GM18517 (cell line): Measurements from ENCODE around the gene ELP2.
"Not testable (repeated sequence)": the region's sequence is repeated elsewhere in the genome, so short reads cannot be mapped to it uniquely, and the experiment has no call there.

ENCODE experiments used
- ATAC-seq: cut with Tn5 transposase; IDR thresholded peaks from one replicate; pipeline ENCODE4 v1.9.1; 2021; ENCODE audit warnings: mild to moderate bottlenecking, moderate library complexity; ENCODE audit not compliant: unreplicated experiment

The ELP2 gene

GRCh38 chr18:36129300-36130038, at the start of gene ELP2, which contains the start of gene SLC39A6:
Gene ELP2 (plus strand): TSS chr18:36129899. CDS start chr18:36129934, 35 bp downstream.
Gene SLC39A6 (minus strand): TSS chr18:36129340. CDS start chr18:36127007, 2,333 bp downstream.
- ATAC-seq: peak; percentile 89

- ATAC-seq: not testable (repeated sequence)
Observed at GRCh38 chr18:36081118-36081517, 48.6 kb upstream of the ELP2 start.

- ATAC-seq: no peak
Observed at GRCh38 chr18:36083729-36084128, 46.0 kb upstream of the ELP2 start.

- ATAC-seq: no peak
Observed at GRCh38 chr18:36085195-36085594, 44.5 kb upstream of the ELP2 start.

DNA sequence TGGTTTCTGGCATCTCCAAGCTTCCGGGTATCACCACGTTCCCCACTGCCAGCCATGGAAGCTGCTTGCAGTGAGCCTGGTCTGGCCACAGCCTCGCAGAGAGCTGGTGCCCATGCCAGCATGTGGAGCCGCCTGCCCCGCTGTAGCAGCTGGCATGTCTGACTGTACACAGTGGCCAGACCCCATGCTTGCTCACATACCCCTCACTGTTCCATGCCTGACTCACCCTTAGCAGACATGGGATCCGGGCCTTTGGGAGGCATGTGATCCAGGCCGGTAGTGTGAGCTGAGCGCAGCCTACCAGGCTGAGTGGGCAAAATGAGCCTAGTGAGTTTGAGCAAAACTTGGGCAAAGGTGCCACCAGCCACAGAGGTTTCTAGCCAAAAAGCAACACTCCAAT, 43.5 kb upstream of the ELP2 start:
- ATAC-seq: no peak

GRCh38 chr18:36088256-36088655, 41.4 kb upstream of the ELP2 start:
- no peak for ATAC-seq

DNA sequence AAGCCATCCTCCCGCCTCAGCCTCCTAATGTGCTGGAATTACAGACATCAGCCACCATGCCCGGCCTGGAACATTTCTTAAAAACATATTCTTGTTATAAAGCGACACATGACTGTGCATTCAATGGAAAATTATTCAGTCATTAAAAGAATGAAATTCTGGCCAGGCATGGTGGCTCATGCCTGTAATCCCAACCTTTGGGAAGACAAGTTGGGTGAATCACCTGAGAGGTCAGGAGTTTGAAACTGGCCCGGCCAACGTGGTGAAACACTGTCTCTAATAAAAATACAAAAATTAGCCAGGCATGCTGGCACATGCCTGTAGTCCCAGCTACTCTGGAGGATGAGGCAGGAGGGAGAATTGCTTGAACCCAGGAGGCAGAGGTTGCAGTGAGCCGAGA, 40.7 kb upstream of the ELP2 start:
- ATAC-seq: no peak

- ATAC-seq: not testable (repeated sequence)
Observed at GRCh38 chr18:36092116-36092515, 37.6 kb upstream of the ELP2 start.

DNA sequence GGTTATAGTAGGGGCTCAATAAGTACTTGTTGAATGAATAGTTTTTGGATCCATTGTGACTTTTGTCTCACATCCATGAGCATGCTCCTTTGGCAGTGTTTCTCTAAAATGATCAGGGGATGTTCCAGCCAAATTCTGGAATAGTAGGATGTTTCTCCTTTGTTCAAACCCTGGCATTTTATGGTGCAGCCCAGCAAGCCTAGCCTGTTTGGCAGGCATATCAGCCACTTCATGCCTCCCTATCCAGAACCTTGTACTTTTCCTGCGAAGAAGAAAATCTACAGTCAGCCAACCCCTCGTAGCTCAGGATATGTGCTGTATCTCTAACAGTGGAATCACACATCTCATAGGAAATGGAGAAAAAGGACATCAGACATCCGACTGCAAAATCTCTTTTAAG, 35.3 kb upstream of the ELP2 start:
- ATAC-seq: no peak

- no peak for ATAC-seq
Observed at GRCh38 chr18:36095936-36096519, 33.7 kb upstream of the ELP2 start.

GRCh38 chr18:36096955-36097354, 32.7 kb upstream of the ELP2 start:
- ATAC-seq: no peak

GRCh38 chr18:36099311-36099710, 30.4 kb upstream of the ELP2 start:
- no peak for ATAC-seq

- ATAC-seq: no peak
Observed at GRCh38 chr18:36101943-36102342, 27.8 kb upstream of the ELP2 start.

DNA sequence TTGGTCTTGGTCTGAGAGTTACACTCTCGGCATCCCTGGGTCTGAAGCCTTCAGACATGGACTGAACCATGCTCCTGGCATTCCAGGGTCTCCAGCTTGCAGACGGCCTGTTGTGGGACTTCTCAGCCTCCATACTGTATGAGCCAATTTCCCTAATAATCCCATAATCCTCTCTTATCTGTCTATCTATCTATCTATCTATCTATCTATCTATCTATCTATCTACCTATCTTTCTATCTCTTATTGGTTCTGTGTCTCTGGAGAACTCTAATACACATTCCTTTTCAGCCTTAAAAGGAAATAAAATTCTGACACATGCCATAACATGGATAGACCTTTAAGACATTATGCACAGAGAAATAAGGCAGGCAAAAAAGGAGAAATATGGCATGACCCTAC, 24.9 kb upstream of the ELP2 start:
- no peak for ATAC-seq

GRCh38 chr18:36107477-36107876, 22.2 kb upstream of the ELP2 start:
- ATAC-seq: no peak

- ATAC-seq: no peak
Observed at GRCh38 chr18:36108196-36108595, 21.5 kb upstream of the ELP2 start.

- no peak for ATAC-seq
Observed at GRCh38 chr18:36108601-36109000, 21.1 kb upstream of the ELP2 start.

DNA sequence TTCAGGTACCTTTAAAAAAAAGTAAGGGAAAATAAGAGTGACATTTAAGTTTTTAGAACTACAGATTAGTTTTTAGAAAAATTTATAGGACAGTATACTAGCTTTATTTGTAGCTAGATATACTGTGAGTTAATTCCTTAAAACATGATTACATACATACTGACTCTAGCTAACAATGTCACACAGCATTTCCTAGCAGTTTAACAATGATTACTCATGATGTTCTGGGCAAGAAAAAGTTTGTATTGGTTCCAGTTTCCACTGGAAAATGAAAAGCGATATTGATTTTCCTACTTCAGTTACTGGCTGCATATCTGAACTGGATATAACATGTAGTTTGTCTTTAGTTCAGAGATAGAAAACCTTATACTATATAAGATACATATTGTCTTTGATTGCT, 20.0 kb upstream of the ELP2 start:
- no peak for ATAC-seq

GRCh38 chr18:36112302-36112701, 17.4 kb upstream of the ELP2 start:
- ATAC-seq: no peak

GRCh38 chr18:36114251-36114650, 15.4 kb upstream of the ELP2 start:
- ATAC-seq: no peak

- ATAC-seq: no peak
Observed at GRCh38 chr18:36114738-36115137, 15.0 kb upstream of the ELP2 start.

GRCh38 chr18:36116771-36117170, 12.9 kb upstream of the ELP2 start:
- not testable (repeated sequence) for ATAC-seq

GRCh38 chr18:36120297-36120696, 9.4 kb upstream of the ELP2 start:
- no peak for ATAC-seq
